Neural cell (in vitro differentiated cells): ENCODE measurements around the gene CHKA.

Experiments
- EZH2 ChIP-seq: fragments of 200-600, 300-800 bp; shearing (Covaris generic), sonication (generic); IDR thresholded peaks from 2 replicates; pipeline ENCODE4 v1.6.1; 2014; ENCODE audit warnings: antibody characterized with exemption, low read length, borderline replicate concordance, mild to moderate bottlenecking; ENCODE audit not compliant: insufficient read depth, poor library complexity, severe bottlenecking
- POLR2AphosphoS5 ChIP-seq: IDR thresholded peaks from 2 replicates; pipeline ENCODE4 v1.6.1; 2012
- RAD21 ChIP-seq: fragments of 450-650 bp; conservative IDR thresholded peaks from 2 replicates; pipeline ENCODE4 v1.6.1; 2014; ENCODE audit warnings: antibody characterized with exemption, mild to moderate bottlenecking, moderate library complexity
- REST ChIP-seq: IDR thresholded peaks from 2 replicates; pipeline ENCODE4 v1.6.1; 2012; ENCODE audit warnings: borderline replicate concordance
- TAF1 ChIP-seq: IDR thresholded peaks from 2 replicates; pipeline ENCODE4 v1.6.1; 2012; ENCODE audit warnings: low read depth
- TF ChIP-seq, protein P1 (sequence below): fragments of 450-650 bp; IDR thresholded peaks from 2 replicates; pipeline ENCODE4 v1.5.1; 2014; ENCODE audit warnings: antibody characterized with exemption, mild to moderate bottlenecking, moderate library complexity; ENCODE audit not compliant: poor library complexity, severe bottlenecking

- no peak for TF ChIP-seq POLR2AphosphoS5
- no peak for TF ChIP-seq REST
- TF ChIP-seq, protein P1, sequence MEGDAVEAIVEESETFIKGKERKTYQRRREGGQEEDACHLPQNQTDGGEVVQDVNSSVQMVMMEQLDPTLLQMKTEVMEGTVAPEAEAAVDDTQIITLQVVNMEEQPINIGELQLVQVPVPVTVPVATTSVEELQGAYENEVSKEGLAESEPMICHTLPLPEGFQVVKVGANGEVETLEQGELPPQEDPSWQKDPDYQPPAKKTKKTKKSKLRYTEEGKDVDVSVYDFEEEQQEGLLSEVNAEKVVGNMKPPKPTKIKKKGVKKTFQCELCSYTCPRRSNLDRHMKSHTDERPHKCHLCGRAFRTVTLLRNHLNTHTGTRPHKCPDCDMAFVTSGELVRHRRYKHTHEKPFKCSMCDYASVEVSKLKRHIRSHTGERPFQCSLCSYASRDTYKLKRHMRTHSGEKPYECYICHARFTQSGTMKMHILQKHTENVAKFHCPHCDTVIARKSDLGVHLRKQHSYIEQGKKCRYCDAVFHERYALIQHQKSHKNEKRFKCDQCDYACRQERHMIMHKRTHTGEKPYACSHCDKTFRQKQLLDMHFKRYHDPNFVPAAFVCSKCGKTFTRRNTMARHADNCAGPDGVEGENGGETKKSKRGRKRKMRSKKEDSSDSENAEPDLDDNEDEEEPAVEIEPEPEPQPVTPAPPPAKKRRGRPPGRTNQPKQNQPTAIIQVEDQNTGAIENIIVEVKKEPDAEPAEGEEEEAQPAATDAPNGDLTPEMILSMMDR: no peak
- TF ChIP-seq TAF1: no peak
- no peak for TF ChIP-seq EZH2
- no peak for TF ChIP-seq RAD21
Observed at GRCh38 chr11:68167474-68167873, 46.3 kb upstream of the CHKA start.
